Neural crest cell (in vitro differentiated cells): ENCODE measurements around the gene PAQR5. TPM values are rescaled to one million over a fixed set of nuclear protein-coding genes. Genes with fewer than 3 reads are reported as not detected.

Experiments used
- DNase-seq: peaks from one replicate; pipeline ENCODE4 v3.0.0; 2021; ENCODE audit warnings: low read depth, mixed read lengths, low spot score
- H3K27ac Mint-ChIP-seq: one replicate; pipeline ENCODE4 v1.8.0; 2021; ENCODE audit warnings: mild to moderate bottlenecking, mixed read lengths; ENCODE audit not compliant: unreplicated experiment
- H3K27me3 Mint-ChIP-seq: 2 replicates; pipeline ENCODE4 v1.8.0; 2021; ENCODE audit warnings: low read depth, mild to moderate bottlenecking, mixed read lengths
- H3K36me3 Mint-ChIP-seq: 2 replicates; pipeline ENCODE4 v1.8.0; 2021; ENCODE audit warnings: low read depth, mild to moderate bottlenecking, mixed read lengths
- H3K4me1 Mint-ChIP-seq: 2 replicates; pipeline ENCODE4 v1.8.0; 2021; ENCODE audit warnings: mixed read lengths
- H3K4me3 Mint-ChIP-seq: one replicate; pipeline ENCODE4 v1.8.0; 2021; ENCODE audit warnings: mild to moderate bottlenecking, mixed read lengths
- H3K9me3 Mint-ChIP-seq: 2 replicates; pipeline ENCODE4 v1.8.0; 2021; ENCODE audit warnings: mixed read lengths
- CTCF ChIP-seq: fragments of 200-600 bp; sonication (generic); conservative IDR thresholded peaks from 2 replicates; pipeline ENCODE4 v1.5.0; 2021; ENCODE audit warnings: antibody characterized with exemption, mild to moderate bottlenecking
- total RNA-seq: library from RNA; stranded (reverse); gene quantifications from 2 replicates; pipeline ENCODE4 v1.2.1, GENCODE V29; 2021

PAQR5 gene
- total RNA-seq, 1 donor from 2014 or later = 0.21 TPM

- Mint-ChIP-seq H3K9me3 (no peaks in the 10 kb centered on the region), H3K4me3 (peak overlapping the region; percentile 97), H3K27ac (no peak overlapping the region), H3K36me3 (peaks cover 32% of the 10 kb centered on the region), H3K4me1 (peaks cover 40% of the 10 kb centered on the region), H3K27me3 (peaks cover 2% of the 10 kb centered on the region)
- TF ChIP-seq CTCF = no peak
- DNase-seq = no peak
Measured at GRCh38 chr15:69454953-69455352, 156.2 kb downstream of the PAQR5 start.

- H3K9me3 Mint-ChIP-seq = no peaks in the 10 kb centered on the region
- DNase-seq = no peak
- peaks cover 32% of the 10 kb centered on the region for H3K36me3 Mint-ChIP-seq
- H3K4me3 Mint-ChIP-seq = peak overlapping the region; percentile 66
- peaks cover 2% of the 10 kb centered on the region for H3K27me3 Mint-ChIP-seq
- H3K4me1 Mint-ChIP-seq = peaks cover 39% of the 10 kb centered on the region
- H3K27ac Mint-ChIP-seq = no peak overlapping the region
- TF ChIP-seq CTCF = no peak
Measured at GRCh38 chr15:69456208-69457166, 157.8 kb downstream of the PAQR5 start.

Other genes starting within 250 kb of the PAQR5 start
- 16.1 and 17.8 TPM in 2 replicates for gene GLCE, start 138.3 kb upstream of the PAQR5 start, total RNA-seq
- gene KIF23, start 115.4 kb downstream of the PAQR5 start, total RNA-seq = 67.3 and 69.6 TPM in 2 replicates
- 1,595 and 1,772 TPM in 2 replicates for gene RPLP1, start 153.9 kb downstream of the PAQR5 start, total RNA-seq